IPS-18a (cell line): ENCODE measurements around the gene AP3S2.
"Not testable (repeated sequence)": the region's sequence is repeated elsewhere in the genome, so short reads cannot be mapped to it uniquely, and the experiment has no call there.

Experiments used
- H3K27ac ChIP-seq: one replicate; pipeline ENCODE4 v1.5.1; 2013; ENCODE audit warnings: low read length
- H3K27me3 ChIP-seq: one replicate; pipeline ENCODE4 v1.6.1; 2013; ENCODE audit warnings: mild to moderate bottlenecking, low read length; ENCODE audit not compliant: control insufficient read depth, insufficient read depth
- H3K36me3 ChIP-seq: one replicate; pipeline ENCODE4 v1.6.1; 2013; ENCODE audit warnings: low read depth, low read length; ENCODE audit not compliant: control insufficient read depth
- H3K4me1 ChIP-seq: one replicate; pipeline ENCODE4 v1.6.1; 2013; ENCODE audit warnings: low read depth, low read length; ENCODE audit not compliant: control insufficient read depth
- H3K4me3 ChIP-seq: one replicate; pipeline ENCODE4 v1.5.1; 2013; ENCODE audit warnings: low read length
- H3K9ac ChIP-seq: one replicate; pipeline ENCODE4 v1.6.1; 2013; ENCODE audit warnings: mild to moderate bottlenecking, low read length, moderate library complexity
- H3K9me3 ChIP-seq: one replicate; pipeline ENCODE4 v1.6.1; 2013; ENCODE audit warnings: low read depth, low read length; ENCODE audit not compliant: control insufficient read depth

The AP3S2 gene

GRCh38 chr15:89877083-89877425 lies 16.7 kb downstream of the AP3S2 start:
- H3K9ac ChIP-seq: no peak overlapping the region
- no peaks in the 10 kb centered on the region for H3K9me3 ChIP-seq
- peaks cover 14% of the 10 kb centered on the region for H3K36me3 ChIP-seq
- H3K27me3 ChIP-seq: no peaks in the 10 kb centered on the region
- H3K27ac ChIP-seq: no peak overlapping the region
- H3K4me3 ChIP-seq: no peak overlapping the region
- no peaks in the 10 kb centered on the region for H3K4me1 ChIP-seq

- Histone ChIP-seq H3K27me3 (no peaks in the 10 kb centered on the region), H3K27ac (no peak overlapping the region), H3K9me3 (no peaks in the 10 kb centered on the region), H3K4me1 (no peaks in the 10 kb centered on the region), H3K9ac (no peak overlapping the region), H3K4me3 (no peak overlapping the region), H3K36me3 (peaks cover 14% of the 10 kb centered on the region)
These were observed 17.3 kb downstream of the AP3S2 start for GRCh38 chr15:89876396-89877082.

DNA sequence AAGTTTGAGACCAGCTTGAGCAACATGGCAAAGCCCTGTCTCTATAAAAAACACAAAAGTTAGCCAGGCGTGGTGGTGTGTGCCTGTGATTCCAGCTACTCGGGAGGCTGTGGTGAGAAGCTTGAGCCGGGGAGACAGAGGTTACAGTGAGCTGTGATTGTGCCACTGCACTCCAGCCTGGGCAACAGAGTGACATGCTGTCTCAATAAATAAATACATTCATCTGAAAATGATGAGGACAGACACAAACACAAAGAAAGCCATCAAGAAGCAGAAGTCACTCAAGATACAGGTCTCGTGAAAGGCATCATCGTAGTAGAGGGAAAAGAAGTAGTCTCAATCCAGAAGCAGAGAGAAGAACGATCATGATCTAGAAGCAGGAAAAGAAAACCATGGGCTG lies 18.1 kb downstream of the AP3S2 start:
- Histone ChIP-seq H3K27me3 (no peaks in the 10 kb centered on the region), H3K9ac (no peak overlapping the region), H3K4me1 (no peaks in the 10 kb centered on the region), H3K36me3 (peaks cover 17% of the 10 kb centered on the region), H3K27ac (no peak overlapping the region), H3K4me3 (no peak overlapping the region), H3K9me3 (no peaks in the 10 kb centered on the region)

- no peaks in the 10 kb centered on the region for H3K4me1 ChIP-seq
- peaks cover 21% of the 10 kb centered on the region for H3K36me3 ChIP-seq
- H3K9me3 ChIP-seq: no peaks in the 10 kb centered on the region
- no peak overlapping the region for H3K4me3 ChIP-seq
- no peak overlapping the region for H3K27ac ChIP-seq
- no peak overlapping the region for H3K9ac ChIP-seq
- no peaks in the 10 kb centered on the region for H3K27me3 ChIP-seq
These were observed 18.7 kb downstream of the AP3S2 start for GRCh38 chr15:89874926-89875564.

- Histone ChIP-seq H3K9ac (no peak overlapping the region), H3K27ac (no peak overlapping the region), H3K9me3 (no peaks in the 10 kb centered on the region), H3K4me3 (no peak overlapping the region), H3K36me3 (peaks cover 18% of the 10 kb centered on the region), H3K4me1 (no peaks in the 10 kb centered on the region), H3K27me3 (no peaks in the 10 kb centered on the region)
These were observed 23.0 kb downstream of the AP3S2 start for GRCh38 chr15:89870688-89871288.

GRCh38 chr15:89870006-89870405 lies 23.8 kb downstream of the AP3S2 start:
- Histone ChIP-seq H3K27ac (no peak overlapping the region), H3K27me3 (no peaks in the 10 kb centered on the region), H3K36me3 (peaks cover 23% of the 10 kb centered on the region), H3K9ac (no peak overlapping the region), H3K4me3 (no peak overlapping the region), H3K9me3 (no peaks in the 10 kb centered on the region), H3K4me1 (no peaks in the 10 kb centered on the region)

- not testable (repeated sequence) for H3K4me1 ChIP-seq, H3K9ac ChIP-seq, H3K9me3 ChIP-seq, H3K4me3 ChIP-seq, H3K27me3 ChIP-seq, H3K27ac ChIP-seq
- peaks cover 23% of the 10 kb centered on the region for H3K36me3 ChIP-seq
These were observed 24.3 kb downstream of the AP3S2 start for GRCh38 chr15:89869490-89869889.

DNA sequence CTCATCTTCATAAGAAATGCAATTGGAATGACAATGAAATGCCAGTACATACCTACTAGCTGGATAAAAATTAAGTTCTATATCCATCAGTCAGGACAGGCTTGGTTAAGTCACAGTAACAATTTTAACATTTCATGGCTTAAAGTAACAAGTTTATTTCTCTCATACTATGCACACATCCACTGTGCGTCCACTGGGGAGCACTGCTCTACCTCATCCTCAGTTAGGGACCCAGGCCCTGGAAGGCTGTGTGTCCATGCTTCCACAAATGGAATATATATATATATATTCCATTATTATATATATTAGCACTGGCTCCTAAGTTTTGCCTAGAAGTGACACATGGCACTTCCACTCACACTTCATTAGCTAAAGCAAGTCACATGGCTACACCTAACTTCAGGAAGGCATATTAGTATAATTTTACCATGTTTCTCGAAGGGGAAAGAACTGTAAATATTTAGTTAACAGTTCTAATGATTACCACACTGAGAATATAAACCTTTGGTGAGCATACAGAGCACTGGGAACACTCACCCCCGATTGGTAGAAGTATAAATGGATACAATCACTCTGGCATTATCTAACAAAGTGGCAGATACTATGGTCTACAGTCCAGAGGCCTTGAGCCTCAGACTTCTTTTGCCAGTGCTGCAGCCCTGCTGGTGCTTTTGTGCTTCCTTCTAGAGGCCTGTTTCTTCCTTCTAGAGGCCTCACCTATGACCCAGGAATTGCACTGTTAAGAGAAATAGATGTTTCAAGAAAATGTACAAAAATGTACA lies 28.6 kb downstream of the AP3S2 start:
- Histone ChIP-seq H3K9me3 (no peaks in the 10 kb centered on the region), H3K27ac (no peak overlapping the region), H3K9ac (no peak overlapping the region), H3K27me3 (no peaks in the 10 kb centered on the region), H3K36me3 (peaks cover 19% of the 10 kb centered on the region), H3K4me1 (no peaks in the 10 kb centered on the region), H3K4me3 (no peak overlapping the region)

DNA sequence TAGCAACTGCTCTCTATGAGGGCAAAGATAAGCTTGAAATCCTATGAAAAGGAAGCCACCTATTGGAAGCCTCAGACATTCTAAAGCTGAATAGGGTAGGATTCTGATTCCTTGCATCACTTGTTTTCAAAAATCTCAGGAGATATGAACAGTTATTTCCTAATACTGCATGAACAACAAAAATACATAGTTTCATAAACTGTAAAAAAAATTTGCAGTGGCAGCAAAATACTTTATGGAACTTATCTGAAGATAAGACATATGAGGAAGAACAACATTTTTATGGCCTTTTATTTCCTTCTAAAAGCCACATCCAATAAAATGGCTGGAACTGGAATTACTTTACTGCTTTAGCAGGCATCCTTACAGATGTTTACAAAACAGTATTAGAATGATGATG lies 29.9 kb downstream of the AP3S2 start:
- no peak overlapping the region for H3K9ac ChIP-seq
- H3K36me3 ChIP-seq: peaks cover 19% of the 10 kb centered on the region
- H3K27ac ChIP-seq: no peak overlapping the region

DNA sequence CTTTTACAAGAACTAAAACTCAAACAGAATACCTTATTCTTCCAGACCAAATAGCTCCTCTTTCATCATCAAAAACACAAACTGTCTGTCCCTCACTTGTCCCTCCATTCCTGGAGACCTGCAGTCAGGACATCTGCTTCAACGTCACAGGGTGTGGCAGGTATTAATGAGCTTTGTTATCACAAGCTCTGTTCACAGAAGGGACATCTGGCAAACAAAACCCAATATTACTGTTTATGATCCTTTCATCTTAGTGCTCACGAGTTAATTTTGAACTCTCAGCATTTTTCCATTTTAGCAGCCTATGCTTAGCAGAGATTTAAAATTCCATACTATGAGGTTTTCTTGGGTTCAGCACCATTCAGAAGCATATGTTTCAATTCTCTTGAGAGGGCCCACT lies 32.9 kb downstream of the AP3S2 start:
- no peak overlapping the region for H3K4me3 ChIP-seq
- H3K27me3 ChIP-seq: no peaks in the 10 kb centered on the region
- no peaks in the 10 kb centered on the region for H3K4me1 ChIP-seq
- no peaks in the 10 kb centered on the region for H3K9me3 ChIP-seq
- H3K36me3 ChIP-seq: peaks cover 19% of the 10 kb centered on the region
- H3K27ac ChIP-seq: no peak overlapping the region
- H3K9ac ChIP-seq: no peak overlapping the region

More for the DNA sequence above, 29.9 kb downstream of the AP3S2 start:
- Histone ChIP-seq H3K9me3 (no peaks in the 10 kb centered on the region), H3K27me3 (no peaks in the 10 kb centered on the region), H3K4me1 (no peaks in the 10 kb centered on the region), H3K4me3 (no peak overlapping the region)

DNA sequence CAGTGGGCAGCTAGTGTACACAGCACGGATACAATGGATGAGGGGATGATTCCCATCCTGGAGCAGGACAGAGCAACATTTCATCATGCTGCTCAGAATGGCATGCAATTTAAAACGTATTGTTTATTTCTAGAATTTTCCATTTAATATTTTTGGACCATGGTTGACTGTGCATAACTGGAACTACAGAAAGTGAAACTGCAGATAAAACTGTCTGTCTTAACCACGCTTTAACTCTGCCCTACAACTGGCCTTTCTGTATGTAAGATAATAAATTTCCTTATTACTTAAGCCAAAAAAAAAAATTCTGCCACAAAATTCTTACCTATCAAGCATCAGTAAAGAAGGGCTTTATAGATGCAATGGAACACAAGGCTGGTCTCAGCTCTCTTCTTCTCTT lies 33.4 kb downstream of the AP3S2 start:
- no peak overlapping the region for H3K4me3 ChIP-seq
- H3K36me3 ChIP-seq: peaks cover 17% of the 10 kb centered on the region
- H3K9ac ChIP-seq: no peak overlapping the region

More for the DNA sequence above, 33.4 kb downstream of the AP3S2 start:
- Histone ChIP-seq H3K27me3 (no peaks in the 10 kb centered on the region), H3K4me1 (no peaks in the 10 kb centered on the region), H3K9me3 (no peaks in the 10 kb centered on the region), H3K27ac (no peak overlapping the region)
